Pancreas (tissue), 10 donors: ENCODE data around the gene MCTP2. TPM values are rescaled to one million over a fixed set of nuclear protein-coding genes. Genes with fewer than 3 reads are reported as not detected.

ENCODE experiments used
- ATAC-seq, 4 donors: fragments of 200-7000 bp; cut with Tn5 transposase; one replicate each; pipeline versions ENCODE4 v1.8.0 to v1.9.1; 2020; ENCODE audit warnings: mild to moderate bottlenecking in 4 of 4, moderate library complexity in 4 of 4
- DNase-seq, 6 donors: peaks; one replicate each; pipeline ENCODE4 v3.0.0-alpha.2; 2020
- FAIRE-seq: peaks from 2 replicates; lab custom pipeline; 2012; peaks lifted over from hg19 to GRCh38; lab: Jason Lieb, UNC
- H3K27ac ChIP-seq, 4 donors: fragments of 200-600 bp; sonication (generic); 1 replicate in 3 of 4; 2 replicates in 1 of 4; pipeline versions ENCODE4 v1.5.0 to v1.8.0; 2020
- H3K27me3 ChIP-seq, 4 donors: fragments of 200-600 bp; one replicate each; pipeline ENCODE4 v1.8.0; 2021
- H3K36me3 ChIP-seq, 3 donors: fragments of 200-600 bp; sonication (generic) in 1 of 3; one replicate each; pipeline versions ENCODE4 v1.5.0 to v1.8.0; 2020 to 2021
- H3K4me1 ChIP-seq, 3 donors: fragments of 200-600 bp; one replicate each; pipeline ENCODE4 v1.8.0; 2021
- H3K4me3 ChIP-seq, 4 donors: fragments of 200-600 bp; sonication (generic) in 2 of 4; one replicate each; pipeline versions ENCODE4 v1.5.0 to v1.8.0; 2020 to 2021
- H3K9me3 ChIP-seq, 4 donors: fragments of 200-600 bp; one replicate each; pipeline ENCODE4 v1.8.0; 2021
- CTCF ChIP-seq, 4 donors: fragments of 200-600 bp; sonication (generic) in 3 of 4; IDR thresholded peaks; one replicate each; pipeline versions ENCODE4 v1.5.0 to v1.8.0; 2021; ENCODE audit warnings: antibody characterized with exemption in 4 of 4
- WGBS, 2 donors: extraction: QIAGEN DNeasy Blood & Tissue Kit; methylation state at CpG; one replicate each; pipeline ENCODE4 v1.1.7; 2013; 5-methylcytosine and 5-hydroxymethylcytosine counted together
- intact Hi-C, 3 donors: fragments of 100-400 bp; cut with DNase I; formaldehyde crosslinking; loops; one replicate each; pipeline versions ENCODE4 v1.11.1 to v1.14.2; 2022
- polyA plus RNA-seq, 2 donors: library from polyadenylated mRNA; stranded (reverse); fragments of 200-250 nt; gene quantifications; one replicate each; pipeline ENCODE4 v1.2.3, GENCODE V29; 2013
- total RNA-seq, 6 donors: library from RNA; stranded (reverse); fragmentation: NEBNext Ultra II Directional in 4 of 6; extraction: Animal tissue kit (Norgen Biotek cat#: 25700) in 4 of 6; gene quantifications; one replicate each; pipeline versions ENCODE4 v1.2.1 to v1.2.4, GENCODE V29; 2021 to 2023
- donor health status: healthy with polysubstance abuse.
- donor health status: DM: no; HTN: no; CAD: no; lungs with moderate emphysema.
- donor health status: DM: no; HTN: no; CAD: no.
- donor health status: control.
- donor health status: control.
- donor health status: Bipolar disorder and iron deficiency.
- donor health status: DM: yes; HTN: yes; CAD: no.
- donor health status: DM: no; HTN: no; CAD: no.
- donor health status: DM: no; HTN: no; CAD: no.
- donor health status: DM: yes; HTN: yes; CAD: no.

MCTP2 gene
- total and polyA plus RNA-seq, 8 donors, result 3.7 to 21.4 (median 14.7) TPM

- Histone ChIP-seq H3K4me1 (no peaks in the 10 kb centered on the region), H3K36me3 (peaks cover 0 to 14% (median 0%) of the 10 kb centered on the region in 3 donors), H3K9me3 (no peaks in the 10 kb centered on the region), H3K27me3 (no peaks in the 10 kb centered on the region), H3K27ac (no peak overlapping the region), H3K4me3 (no peak overlapping the region)
- FAIRE-seq (no peak), ATAC-seq (no peak), DNase-seq (no peak)
- TF ChIP-seq CTCF (IDR thresholded peaks at IDR 0.05), result no peak
- 90 to 91% methylated on average over 7 of the region's 7 CpGs for WGBS, 2 donors
- intact Hi-C loops, result no loop called here
These were observed 155.0 kb downstream of the MCTP2 start for GRCh38 chr15:94386351-94386750.

GRCh38 chr15:94387442-94387841, 156.1 kb downstream of the MCTP2 start:
- TF ChIP-seq CTCF (IDR thresholded peaks at IDR 0.05), result no peak
- H3K36me3 ChIP-seq, result peaks cover 0 to 14% (median 0%) of the 10 kb centered on the region in 3 donors
- H3K27ac ChIP-seq, result no peak overlapping the region
- FAIRE-seq, result no peak
- H3K4me1 ChIP-seq, result no peaks in the 10 kb centered on the region
- H3K27me3 ChIP-seq, result no peaks in the 10 kb centered on the region
- H3K4me3 ChIP-seq, result no peak overlapping the region
- 67 to 70% methylated on average over 2 of the region's 2 CpGs for whole genome bisulfite sequencing, 2 donors
- H3K9me3 ChIP-seq, result no peaks in the 10 kb centered on the region
- no peak for DNase-seq
- intact Hi-C loops, result no loop called here
- no peak for ATAC-seq

DNA sequence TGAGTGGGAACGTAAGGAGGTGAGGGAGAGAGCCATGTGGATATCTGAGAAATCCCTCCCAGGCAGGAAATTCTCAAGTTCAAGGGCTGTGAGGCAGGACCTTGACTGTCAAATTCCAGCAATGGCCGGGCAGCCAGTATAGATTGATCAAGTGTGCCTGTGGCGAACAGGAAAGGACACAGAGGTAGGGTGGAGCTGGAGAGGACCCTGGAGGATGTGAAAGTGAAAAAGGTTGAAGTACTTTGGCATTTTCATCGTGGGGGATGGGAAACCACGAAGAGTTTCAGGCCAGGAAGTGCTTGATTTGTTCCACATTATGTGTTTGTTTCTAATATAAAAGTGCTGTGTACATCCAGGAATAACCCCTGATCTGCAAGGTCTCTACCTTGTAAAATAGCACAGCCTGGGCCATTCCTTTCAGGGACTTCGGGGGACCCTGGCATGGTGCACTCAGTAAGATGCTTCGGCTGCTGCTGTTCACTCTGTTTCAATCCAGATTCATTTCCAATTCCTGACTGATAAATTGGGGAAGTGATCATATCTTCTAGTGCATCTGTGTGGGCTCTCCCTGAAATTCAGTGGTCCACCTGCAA, 156.6 kb downstream of the MCTP2 start:
- H3K36me3 ChIP-seq, result peaks cover 0 to 14% (median 0%) of the 10 kb centered on the region in 3 donors
- no peaks in the 10 kb centered on the region for H3K4me1 ChIP-seq
- no peak overlapping the region for H3K4me3 ChIP-seq
- H3K27me3 ChIP-seq, result no peaks in the 10 kb centered on the region
- no peaks in the 10 kb centered on the region for H3K9me3 ChIP-seq
- FAIRE-seq, result no peak
- H3K27ac ChIP-seq, result no peak overlapping the region
- TF ChIP-seq CTCF (IDR thresholded peaks at IDR 0.05), result no peak
- no peak for ATAC-seq
- intact Hi-C loops, result no loop called here
- WGBS, 2 donors, result 78 to 89% methylated on average over 7 of the region's 7 CpGs
- no peak for DNase-seq

DNA sequence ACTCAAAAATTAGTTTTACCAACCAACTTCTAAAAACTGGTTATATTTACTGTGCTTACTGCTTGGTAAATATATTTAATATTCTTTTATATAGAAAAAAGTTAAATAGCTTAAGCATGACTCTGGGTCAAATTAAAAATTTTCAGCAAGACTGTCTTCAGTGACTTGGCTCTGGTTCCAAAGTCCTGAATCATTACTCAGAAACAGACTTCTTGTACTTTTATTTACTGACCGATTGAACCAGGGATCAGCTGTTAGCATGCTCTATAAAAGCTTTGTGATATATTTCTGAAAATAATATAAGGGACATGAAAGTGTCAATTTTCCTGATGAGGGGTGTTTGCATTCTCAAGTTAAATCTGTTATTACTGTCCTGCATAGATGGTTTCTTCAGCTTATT, 164.3 kb downstream of the MCTP2 start:
- no peak for DNase-seq
- 32 to 44% methylated on average over 1 of the region's 1 CpG for WGBS, 2 donors

More for the DNA sequence above, 164.3 kb downstream of the MCTP2 start:
- H3K27me3 ChIP-seq, result no peaks in the 10 kb centered on the region
- intact Hi-C loops, result no loop called here
- no peaks in the 10 kb centered on the region for H3K9me3 ChIP-seq
- ATAC-seq (no peak), FAIRE-seq (no peak)
- no peak overlapping the region for H3K4me3 ChIP-seq
- no peak for TF ChIP-seq CTCF (IDR thresholded peaks at IDR 0.05)
- H3K4me1 ChIP-seq, result no peaks in the 10 kb centered on the region
- no peak overlapping the region for H3K27ac ChIP-seq
- H3K36me3 ChIP-seq, result no peaks in the 10 kb centered on the region
